HS-27A (cell line): Measurements from ENCODE around the gene CCDC8.
A peak's percentile ranks its signal among the peaks of the same experiment; 100 is the strongest.
"Not testable (repeated sequence)": the region's sequence is repeated elsewhere in the genome, so short reads cannot be mapped to it uniquely, and the experiment has no call there.

ENCODE experiments used
- DNase-seq: peaks from one replicate; pipeline ENCODE4 v3.0.0-alpha.2; 2012; ENCODE audit warnings: low read depth, missing footprints

CCDC8 gene, protein sequence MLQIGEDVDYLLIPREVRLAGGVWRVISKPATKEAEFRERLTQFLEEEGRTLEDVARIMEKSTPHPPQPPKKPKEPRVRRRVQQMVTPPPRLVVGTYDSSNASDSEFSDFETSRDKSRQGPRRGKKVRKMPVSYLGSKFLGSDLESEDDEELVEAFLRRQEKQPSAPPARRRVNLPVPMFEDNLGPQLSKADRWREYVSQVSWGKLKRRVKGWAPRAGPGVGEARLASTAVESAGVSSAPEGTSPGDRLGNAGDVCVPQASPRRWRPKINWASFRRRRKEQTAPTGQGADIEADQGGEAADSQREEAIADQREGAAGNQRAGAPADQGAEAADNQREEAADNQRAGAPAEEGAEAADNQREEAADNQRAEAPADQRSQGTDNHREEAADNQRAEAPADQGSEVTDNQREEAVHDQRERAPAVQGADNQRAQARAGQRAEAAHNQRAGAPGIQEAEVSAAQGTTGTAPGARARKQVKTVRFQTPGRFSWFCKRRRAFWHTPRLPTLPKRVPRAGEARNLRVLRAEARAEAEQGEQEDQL

DNA sequence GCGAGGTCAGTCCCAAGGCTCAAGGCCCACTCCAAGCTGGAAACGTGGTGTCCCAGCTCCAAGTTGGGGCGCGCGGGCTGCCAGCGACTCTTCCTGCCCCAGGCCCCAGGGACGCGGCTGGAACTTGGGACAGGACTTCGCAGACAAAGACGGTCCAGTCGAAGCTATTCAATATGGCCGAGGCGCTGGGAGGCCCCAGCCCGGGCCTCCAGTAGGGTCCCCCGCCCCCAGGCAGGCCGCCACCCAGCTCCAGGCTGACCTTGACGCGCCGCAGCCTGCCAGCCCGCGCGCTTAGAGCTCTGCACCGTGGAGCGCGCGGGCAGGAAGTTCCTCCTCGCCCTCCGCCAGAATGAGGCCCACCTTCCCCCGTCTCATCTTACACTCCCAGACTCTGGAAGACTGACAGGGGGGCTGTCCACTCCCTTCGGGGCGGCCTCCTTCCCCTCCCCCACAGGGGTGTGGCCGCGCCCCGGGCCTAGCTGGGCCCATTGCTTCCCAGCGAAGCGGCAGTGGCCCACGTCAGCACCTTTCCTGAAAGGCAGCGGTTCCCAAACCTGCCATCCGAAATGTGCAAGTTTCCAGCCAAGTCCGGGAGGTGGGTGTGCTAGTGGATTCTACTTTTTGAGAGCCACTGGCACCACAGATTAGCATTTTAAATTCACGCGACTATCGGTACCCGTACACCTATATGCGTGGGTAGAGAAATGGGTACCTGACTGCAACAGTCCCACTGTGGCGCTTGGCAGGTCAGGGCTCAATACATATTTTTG, at the start of gene CCDC8:
Gene CCDC8 (minus strand): TSS at position 303 of the 770 bp plus-strand sequence. CDS start 754 bp downstream, outside the sequence.
- no peak for DNase-seq

DNA sequence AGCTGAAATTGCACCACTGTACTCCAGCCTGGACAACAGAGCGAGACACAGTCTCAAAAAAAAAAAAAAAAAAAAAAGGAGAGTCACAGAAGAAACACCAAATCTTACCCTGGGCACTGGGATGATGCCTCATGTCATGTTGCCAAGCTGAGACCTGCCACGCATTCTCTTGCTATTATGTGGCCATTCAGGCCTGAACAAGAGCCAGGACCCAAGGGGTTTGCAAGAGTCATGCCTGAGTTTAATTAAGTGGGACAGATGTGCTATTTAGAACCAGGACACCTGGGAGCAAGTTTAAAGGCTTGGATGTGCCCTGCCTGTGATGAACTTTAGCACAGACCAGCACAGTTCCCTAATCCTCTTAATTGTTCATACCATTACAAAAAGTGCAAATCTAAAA, 48.2 kb upstream of the CCDC8 start:
- DNase-seq, result no peak

DNA sequence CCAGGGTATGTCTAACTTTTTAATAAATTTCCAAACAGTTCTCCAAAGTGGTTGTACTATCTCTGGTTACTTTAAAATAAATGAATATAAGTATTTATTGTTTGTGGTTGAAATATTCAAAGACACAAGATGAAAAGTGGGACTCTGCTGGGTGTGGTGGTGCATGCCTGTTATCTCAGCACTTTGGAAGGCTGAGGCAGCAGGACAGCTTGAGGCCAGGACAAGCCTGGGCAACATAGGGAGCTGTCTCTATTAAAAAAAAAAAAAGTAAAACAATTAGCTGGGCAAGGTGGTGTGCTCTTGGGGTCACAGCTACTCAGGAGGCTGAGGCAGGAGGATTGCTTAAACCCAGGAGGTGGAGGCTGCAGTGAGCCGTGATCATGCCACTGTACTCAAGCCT, 47.6 kb upstream of the CCDC8 start:
- DNase-seq, result no peak

DNA sequence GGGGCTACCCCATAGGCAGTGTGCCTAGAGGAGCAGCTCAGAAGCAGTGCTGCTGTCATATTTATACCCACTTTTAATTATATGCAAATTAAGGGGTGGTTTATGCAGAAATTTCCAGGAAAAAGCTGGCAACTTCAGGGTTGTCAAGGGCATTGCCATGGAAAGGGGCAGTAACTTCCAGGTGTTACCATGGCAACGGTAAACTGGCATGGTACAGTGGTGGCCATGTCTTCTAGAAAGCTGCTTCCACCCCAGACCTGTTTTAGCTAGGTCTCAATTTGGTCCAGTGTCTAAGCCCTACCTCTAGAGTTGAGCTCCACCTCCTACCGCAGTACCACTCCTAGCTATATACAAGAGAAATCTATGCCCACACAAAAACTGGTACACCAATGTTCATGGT, 46.7 kb upstream of the CCDC8 start:
- DNase-seq, result no peak

DNA sequence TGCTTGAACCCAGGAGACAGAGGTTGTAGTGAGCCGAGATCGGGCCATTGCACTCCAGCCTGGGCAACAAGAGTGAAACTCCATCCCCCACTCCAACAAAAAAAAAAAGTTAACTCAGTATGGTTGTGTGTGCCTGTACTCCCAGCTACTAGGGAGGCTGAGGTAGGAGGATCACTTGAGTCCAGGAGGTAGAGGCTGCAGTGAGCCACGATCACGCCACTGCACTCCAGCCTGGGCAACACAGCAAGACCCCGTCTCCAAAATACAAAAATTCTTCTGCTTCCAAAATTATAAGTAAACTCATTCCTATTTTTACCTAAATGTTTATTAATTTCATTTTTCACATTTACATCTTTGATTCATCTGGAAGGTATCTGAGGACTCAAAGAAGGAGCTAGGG, 43.6 kb upstream of the CCDC8 start:
- DNase-seq, result no peak

DNA sequence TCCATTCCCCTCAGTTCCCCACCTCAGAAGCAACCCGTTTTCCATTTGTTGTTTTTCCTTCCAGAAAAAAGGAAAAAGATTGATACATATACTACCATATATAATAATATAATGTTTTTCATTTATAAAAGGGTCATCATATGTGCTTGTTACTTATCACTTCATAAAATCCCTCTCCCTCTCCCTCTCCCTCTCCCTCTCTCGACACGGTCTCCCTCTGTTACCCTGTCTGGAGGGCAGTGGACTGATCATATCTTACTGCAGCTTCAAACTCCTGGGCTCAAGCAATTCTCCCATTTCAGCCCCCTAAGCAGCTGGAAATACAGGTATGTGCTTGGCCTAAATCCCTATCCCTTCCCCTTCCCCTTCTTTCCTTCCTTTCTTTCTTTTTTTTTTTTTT, 40.9 kb upstream of the CCDC8 start:
- no peak for DNase-seq

DNA sequence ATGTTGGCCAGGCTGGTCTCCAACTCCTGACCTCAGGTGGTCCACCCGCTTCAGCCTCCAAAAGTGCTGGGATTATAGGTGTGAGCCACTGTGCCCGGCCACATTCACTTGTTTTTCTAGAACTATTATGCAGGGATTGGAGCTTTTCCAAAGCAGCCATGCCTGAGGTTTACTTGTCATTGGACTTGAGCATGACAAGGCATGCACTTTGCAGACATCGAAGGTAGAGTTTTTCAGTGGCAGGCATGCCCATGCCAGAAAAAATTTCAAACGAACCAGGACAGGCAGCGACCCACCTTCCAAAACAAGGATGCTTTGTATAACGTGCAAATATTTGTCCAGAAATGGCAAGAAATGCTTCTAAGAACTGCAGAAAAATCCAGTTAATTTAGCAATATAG, 40.3 kb upstream of the CCDC8 start:
- DNase-seq, result no peak

DNA sequence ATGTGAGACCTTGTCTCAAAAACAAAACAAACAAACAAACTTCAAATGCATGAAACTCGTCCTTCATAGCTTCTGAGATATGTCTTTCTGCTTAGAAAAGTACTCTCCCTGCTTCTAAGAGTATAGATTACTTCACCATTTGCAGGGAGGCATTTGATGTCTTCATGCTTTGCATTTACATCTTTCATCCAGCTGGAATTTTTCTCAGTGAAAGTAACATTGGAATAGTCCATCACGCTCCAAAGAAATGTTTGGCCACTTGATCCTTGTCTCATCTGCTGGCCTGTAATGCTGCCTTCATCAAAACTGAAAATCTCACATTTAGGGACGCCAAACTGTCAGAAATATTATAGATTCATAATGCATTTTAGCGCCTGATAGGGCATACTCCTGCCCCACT, 38.8 kb upstream of the CCDC8 start:
- no peak for DNase-seq

DNA sequence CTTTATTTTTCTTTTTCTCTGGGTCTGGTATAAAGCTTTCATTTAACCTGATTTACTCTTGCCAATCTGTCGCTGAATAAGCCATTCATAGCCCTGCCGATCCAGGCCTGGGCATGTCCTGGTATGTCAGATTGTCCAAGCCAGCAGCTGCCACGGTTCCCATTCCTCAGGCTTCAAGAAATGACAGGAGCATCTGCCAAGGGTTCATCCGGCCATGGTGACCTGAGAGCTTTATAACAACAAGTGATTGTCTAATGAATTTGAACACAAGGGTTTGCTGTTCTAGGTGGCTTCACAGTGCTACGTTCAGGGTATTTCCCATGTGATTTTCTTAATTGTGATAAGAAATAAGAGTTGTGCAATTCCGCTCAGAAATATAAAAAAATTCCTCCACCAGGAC, 38.0 kb upstream of the CCDC8 start:
- no peak for DNase-seq

DNA sequence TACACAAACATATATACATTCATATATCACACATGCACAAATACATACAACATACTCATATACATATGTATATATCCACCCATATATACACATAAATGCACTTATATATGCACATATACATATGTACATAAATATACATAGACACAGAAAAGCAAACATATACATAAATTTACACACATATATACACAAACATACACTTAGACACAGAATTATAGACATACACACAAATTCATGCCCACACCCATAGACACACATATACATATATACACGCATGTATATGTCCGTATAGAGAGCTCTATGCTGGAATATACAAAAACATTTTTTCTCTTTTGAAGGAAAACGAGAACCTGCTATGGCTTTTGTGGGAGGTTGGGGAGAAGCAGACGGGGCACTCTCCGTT, 37.4 kb upstream of the CCDC8 start:
- no peak for DNase-seq

DNA sequence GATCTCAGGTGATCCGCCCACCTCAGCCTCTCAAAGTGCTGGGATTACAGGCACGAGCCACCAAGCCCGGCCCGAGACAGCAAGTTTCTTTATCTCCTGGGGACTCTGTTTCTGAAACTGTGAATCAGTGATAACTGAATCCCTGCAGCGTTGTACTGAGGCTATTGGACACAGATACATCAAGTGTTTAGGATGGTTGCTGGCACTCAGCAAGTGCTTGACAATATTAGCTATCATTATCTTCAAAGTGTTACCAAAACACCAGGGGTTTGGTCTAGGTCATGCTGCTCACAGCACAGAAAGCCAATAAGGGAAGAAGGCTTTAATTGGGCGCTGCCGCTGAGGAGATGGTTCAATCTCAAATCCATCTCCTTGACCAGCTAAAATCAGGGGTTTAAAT, 35.9 kb upstream of the CCDC8 start:
- no peak for DNase-seq

DNA sequence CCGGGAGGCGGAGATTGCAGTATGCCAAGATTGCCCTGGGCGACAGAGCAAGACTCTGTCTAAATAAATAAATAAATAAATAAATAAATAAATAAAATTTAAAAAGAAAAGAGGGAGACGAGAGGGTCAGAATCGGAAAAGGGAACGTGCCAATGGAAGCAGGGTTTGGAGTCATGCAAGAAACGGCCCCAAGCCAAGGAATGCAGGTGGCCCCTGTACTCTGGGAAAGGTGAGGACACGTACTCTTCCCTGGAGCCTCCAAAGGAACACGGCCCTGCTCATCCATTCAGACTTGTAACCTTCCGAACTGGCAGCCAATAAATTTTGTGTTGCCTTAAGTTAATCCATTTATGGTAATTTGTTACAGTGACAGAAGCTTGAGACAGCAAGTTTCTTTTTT, 35.2 kb upstream of the CCDC8 start:
- DNase-seq, result no peak

DNA sequence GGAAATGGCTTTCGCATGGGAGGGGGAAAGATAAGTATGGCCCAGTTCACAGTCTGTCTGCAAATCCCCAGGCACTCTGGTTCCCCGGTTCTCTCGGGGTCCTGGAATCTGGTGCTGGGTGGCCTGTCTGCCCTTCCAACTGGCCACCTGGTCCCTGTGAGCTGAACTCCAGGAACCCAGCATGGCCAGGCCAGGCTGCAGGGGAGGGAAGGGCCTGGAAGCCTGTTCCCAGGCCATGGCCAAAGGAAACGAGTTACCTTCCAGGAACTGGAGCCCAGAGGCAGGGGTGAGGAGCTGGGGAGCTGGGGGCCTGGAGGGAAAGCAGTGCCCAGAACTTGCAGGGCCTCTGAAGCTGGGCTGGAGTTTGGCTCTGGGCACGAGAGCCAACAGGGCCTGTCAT, 34.5 kb upstream of the CCDC8 start:
- DNase-seq, result no peak

DNA sequence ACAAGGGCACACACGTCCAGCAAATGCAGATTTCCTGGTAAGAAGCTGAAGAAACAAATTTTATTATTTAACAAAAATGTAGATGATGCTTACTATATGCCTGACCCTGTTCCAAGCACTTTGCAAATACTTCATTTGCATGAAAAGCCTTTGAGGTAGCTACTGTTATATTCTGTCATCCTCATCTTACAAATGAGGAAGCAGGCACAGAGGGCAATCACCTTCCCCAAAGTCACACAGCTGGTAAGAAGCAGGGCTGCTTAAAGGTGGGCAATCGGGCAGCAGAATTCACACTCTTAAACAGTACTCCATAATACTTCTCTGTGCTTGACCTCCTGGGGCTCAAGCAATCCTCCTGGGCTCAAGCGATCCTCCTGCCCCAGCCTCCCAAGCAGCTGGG, 33.6 kb upstream of the CCDC8 start:
- no peak for DNase-seq

DNA sequence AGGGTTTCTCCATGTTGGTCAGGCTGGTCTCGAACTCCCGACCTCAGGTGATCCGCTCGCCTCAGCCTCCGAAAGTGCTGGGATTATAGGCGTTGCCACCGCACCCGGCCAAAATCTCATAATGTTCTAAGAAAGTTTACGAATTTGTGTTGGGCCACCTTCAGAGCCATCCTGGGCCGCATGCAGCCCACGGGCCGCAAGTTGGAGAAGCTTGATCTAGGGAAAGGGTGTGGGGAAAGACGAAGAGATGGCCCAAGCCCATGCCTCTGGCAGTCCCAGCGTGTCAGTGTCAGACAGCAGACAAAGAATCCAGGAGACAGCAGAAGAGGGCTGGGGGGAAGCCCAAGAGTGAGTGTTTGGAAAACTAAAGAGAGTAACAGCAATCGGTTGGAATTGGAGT, 32.7 kb upstream of the CCDC8 start:
- no peak for DNase-seq

DNA sequence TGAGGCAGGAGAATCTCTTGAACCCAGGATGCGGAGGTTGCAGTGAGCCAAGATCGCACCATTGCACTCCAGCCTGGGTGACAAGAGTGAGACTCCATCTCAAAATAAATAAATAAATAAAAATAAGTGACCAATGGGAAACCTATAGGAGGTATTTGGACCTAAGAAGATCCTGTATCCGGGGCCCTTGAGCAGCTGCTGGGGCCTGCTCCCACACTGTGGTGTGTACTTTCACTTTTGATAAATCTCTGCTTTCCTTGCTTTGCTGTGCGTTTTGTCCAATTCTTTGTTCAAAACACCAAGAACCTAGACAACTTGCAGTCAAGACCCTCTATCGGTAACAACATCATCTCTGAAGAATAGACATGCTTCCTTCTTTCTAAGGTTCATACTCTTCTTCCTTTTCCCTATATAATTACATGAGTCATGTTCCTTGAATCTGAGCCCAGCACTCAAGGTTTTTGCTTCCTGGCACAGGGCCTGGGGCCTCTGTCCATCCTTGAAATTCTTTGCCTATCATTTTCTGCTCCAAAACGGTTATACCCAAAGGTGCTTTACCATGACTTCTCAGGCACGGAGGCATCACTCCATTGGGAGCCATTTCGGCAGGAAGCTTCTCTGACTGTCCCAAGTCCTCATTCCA, 29.6 kb upstream of the CCDC8 start:
- DNase-seq, result peak; percentile 27

DNA sequence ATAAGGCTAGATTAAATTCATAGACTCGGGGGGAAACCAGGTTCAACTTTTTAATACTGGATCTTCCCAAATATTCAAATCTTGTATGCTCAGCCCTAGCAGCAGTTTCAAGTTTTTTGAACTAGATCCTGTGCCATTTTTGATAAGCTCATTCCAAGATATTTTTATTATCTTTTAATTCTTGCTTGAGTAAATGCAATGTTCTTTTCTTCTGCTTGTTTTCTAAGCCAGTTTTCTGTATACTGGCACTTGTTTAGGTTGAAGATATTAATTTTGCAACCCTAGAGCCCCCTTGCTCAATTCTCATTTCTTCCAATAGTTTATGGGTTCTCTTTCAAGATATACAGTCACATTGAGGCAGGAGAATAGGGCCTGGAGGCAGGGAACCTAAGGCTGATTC, 28.5 kb upstream of the CCDC8 start:
- no peak for DNase-seq

DNA sequence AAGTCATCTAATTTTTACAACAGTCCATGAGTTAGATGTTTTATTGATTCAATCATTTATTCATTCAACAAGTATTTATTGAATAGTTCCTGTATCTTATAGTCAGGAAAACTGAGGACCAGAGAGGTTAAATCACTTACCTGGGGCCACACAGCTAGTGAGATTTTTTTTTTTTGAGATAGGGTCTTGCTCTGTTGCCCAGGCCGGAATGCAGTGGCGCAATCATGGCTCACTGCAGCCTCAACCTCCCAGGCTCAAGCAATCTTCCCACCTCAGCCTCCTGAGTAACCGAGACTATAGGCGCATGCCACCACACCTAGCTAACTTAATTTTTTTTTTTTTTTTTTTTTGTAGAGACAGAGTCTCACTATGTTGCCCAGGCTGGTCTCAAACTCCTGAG, 22.3 kb upstream of the CCDC8 start:
- not testable (repeated sequence) for DNase-seq

DNA sequence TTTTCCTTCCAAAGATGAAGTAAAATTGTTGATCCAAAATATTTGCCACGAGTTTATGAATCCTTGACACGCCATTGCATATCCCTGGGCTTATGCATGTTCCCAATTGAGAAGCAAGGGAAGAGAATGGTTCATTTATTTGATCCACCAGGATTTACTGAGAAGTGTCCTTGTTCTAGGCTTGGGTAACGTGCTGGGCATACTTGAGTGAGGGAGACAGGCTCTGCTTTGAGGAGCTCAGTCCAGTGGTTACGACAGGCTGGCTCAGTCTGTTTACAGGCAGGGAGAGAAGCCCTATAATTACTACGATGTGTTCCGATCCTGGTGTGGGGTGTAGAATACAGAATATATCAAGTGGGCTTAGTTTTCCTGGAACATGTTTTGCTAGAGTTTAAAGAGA, 21.6 kb upstream of the CCDC8 start:
- no peak for DNase-seq

DNA sequence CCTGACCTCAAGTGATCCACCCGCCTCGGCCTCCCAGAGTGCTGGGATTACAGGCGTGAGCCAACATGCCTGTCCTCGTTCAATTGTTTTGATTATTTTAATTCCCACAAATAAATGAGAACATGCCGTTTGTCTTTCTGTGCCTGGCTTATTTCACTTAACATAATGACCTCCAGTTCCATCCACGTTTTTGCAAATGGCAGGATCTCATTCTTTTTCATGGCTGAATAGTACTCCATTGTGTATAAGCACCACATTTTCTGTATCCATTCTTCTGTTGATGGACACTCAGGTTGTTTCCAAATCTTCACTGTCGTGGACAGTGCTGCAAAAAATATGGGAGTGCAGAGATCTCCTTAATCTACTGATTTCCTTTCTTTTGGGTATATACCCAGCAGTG, 20.1 kb upstream of the CCDC8 start:
- not testable (repeated sequence) for DNase-seq

DNA sequence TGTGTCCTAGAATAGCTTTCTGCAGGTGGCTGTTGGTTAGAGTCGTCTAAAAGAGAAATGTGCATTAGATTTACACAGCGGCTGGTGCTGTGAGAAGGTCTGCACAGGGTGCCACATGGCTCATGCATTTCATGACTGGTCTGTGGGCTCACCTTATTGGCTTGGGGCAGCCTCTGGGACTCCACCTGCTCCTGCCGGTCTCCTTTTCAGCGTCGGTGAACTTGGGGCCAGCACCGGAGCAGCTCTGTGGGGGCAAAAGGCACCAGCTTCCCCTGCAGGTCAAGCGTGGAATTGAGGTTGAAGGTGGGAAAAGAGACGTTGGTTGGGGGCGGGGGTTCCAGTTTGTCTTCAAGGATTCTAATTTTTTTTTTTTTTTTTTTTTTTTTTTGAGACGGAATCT, 18.5 kb upstream of the CCDC8 start:
- no peak for DNase-seq

DNA sequence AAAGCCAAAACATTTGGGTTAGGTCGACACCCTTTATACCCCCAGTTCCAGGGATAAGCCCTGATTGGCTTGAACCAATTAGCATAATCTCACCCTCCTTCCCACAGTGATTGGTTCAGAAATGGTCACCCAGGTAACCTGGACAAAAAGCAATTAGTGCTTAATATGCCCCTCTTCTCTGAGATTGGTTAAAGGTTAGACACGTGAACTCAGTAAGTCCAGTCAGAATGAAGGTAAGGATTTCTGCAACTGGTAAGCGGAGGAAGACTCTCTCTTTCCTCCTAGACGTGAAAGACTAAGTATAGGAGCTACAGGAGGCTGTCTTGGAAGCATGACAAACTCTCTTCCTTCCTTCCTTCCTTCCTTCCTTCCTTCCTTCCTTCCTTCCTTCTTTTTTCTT, 16.6 kb upstream of the CCDC8 start:
- no peak for DNase-seq
